ENCODE measurements around the gene FREM3. TPM values are rescaled to one million over a fixed set of nuclear protein-coding genes. Genes with fewer than 3 reads are reported as not detected.

The FREM3 gene
- total RNA-seq, 1 experiment from 2014 or later: not detected

- H2AFZ ChIP-seq (ENCODE audit: low read length): no peak overlapping the region
- H2BK20ac ChIP-seq (ENCODE audit: low read depth, low read length, poor library complexity, severe bottlenecking): no peak overlapping the region
- H3K79me1 ChIP-seq (ENCODE audit: insufficient read depth, low read depth, low read length, poor library complexity, severe bottlenecking): no peaks in the 10 kb centered on the region
- no peak overlapping the region for H4K5ac ChIP-seq (ENCODE audit: insufficient read length, low read depth, low read length)
- no peak overlapping the region for H3K27ac ChIP-seq (ENCODE audit: insufficient read length, low read depth, low read length)
- H2BK120ac ChIP-seq (ENCODE audit: low read depth, low read length, poor library complexity, severe bottlenecking): no peak overlapping the region
- H3K18ac ChIP-seq (ENCODE audit: insufficient read length, low read depth, low read length): no peak overlapping the region
- H2BK15ac ChIP-seq (ENCODE audit: low read depth, low read length): no peak overlapping the region
- H3K9ac ChIP-seq (ENCODE audit: extremely low read depth, insufficient read length, low read length): no peak overlapping the region
- H3K23me2 ChIP-seq (ENCODE audit: insufficient read length, low read depth, low read length, poor library complexity, severe bottlenecking): no peaks in the 10 kb centered on the region
- H2AK5ac ChIP-seq (ENCODE audit: insufficient read length, low read length): no peak overlapping the region
- H3K14ac ChIP-seq (ENCODE audit: insufficient read depth, low read length): no peak overlapping the region
- H4K8ac ChIP-seq (replicated peaks; ENCODE audit: insufficient read length, low read depth, low read length): no peak overlapping the region
- H3K79me2 ChIP-seq (ENCODE audit: insufficient read depth, low read length): no peaks in the 10 kb centered on the region
- Mint-ChIP-seq H3K27me3 (ENCODE audit: low read depth) (peaks cover 2% of the 10 kb centered on the region), H3K36me3 (ENCODE audit: insufficient read depth in 1 of 3, low read depth in 3 of 3) (no peaks in the 10 kb centered on the region), H3K4me3 (no peak overlapping the region), H3K4me1 (no peaks in the 10 kb centered on the region), H3K27ac (no peak overlapping the region), H3K9me3 (no peaks in the 10 kb centered on the region)
- H3K4me1 ChIP-seq (ENCODE audit: insufficient read depth, low read length): no peaks in the 10 kb centered on the region
- no peak overlapping the region for H3K56ac ChIP-seq (ENCODE audit: insufficient read length, low read depth, low read length)
- H3K9me3 ChIP-seq (ENCODE audit: control insufficient read depth, low read depth, low read length): no peaks in the 10 kb centered on the region
- TF ChIP-seq, protein P1, sequence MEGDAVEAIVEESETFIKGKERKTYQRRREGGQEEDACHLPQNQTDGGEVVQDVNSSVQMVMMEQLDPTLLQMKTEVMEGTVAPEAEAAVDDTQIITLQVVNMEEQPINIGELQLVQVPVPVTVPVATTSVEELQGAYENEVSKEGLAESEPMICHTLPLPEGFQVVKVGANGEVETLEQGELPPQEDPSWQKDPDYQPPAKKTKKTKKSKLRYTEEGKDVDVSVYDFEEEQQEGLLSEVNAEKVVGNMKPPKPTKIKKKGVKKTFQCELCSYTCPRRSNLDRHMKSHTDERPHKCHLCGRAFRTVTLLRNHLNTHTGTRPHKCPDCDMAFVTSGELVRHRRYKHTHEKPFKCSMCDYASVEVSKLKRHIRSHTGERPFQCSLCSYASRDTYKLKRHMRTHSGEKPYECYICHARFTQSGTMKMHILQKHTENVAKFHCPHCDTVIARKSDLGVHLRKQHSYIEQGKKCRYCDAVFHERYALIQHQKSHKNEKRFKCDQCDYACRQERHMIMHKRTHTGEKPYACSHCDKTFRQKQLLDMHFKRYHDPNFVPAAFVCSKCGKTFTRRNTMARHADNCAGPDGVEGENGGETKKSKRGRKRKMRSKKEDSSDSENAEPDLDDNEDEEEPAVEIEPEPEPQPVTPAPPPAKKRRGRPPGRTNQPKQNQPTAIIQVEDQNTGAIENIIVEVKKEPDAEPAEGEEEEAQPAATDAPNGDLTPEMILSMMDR (conservative IDR thresholded peaks at IDR 0.05): no peak
- no peak overlapping the region for H3K23ac ChIP-seq (ENCODE audit: insufficient read length, low read depth, low read length)
- H4K20me1 ChIP-seq (ENCODE audit: control insufficient read depth, insufficient read depth, insufficient read length): no peaks in the 10 kb centered on the region
- no peak overlapping the region for H3T11ph ChIP-seq (ENCODE audit: low read length)
- H3K4me2 ChIP-seq (ENCODE audit: insufficient read depth, insufficient read length, low read length): no peak overlapping the region
- no peak overlapping the region for H3K4ac ChIP-seq (ENCODE audit: low read depth, low read length)
- no peak for DNase-seq
- no peak overlapping the region for H2BK12ac ChIP-seq (ENCODE audit: insufficient read length, low read depth, low read length)
- H3K27me3 ChIP-seq (ENCODE audit: insufficient read depth, low read length): no peaks in the 10 kb centered on the region
- no peak overlapping the region for H2BK5ac ChIP-seq (ENCODE audit: insufficient read length, low read length)
- no peak overlapping the region for H4K91ac ChIP-seq (ENCODE audit: insufficient read length, low read depth, low read length)
Measured at GRCh38 chr4:143633833-143634232, 66.6 kb downstream of the FREM3 start.

All from H9 (cell line).